Measurements from ENCODE around the gene RNF220.

- TF ChIP-seq POLR2A (IDR thresholded peaks at IDR 0.05) (peak in 1 of 2 donors; percentile 63), CTCF (IDR thresholded peaks at IDR 0.05) (no peak), POLR2AphosphoS5 (IDR thresholded peaks at IDR 0.05; ENCODE audit: insufficient read depth in 1 of 2, low read depth in 1 of 2) (peak; percentile 14 to 77)
Observed at GRCh38 chr1:44631647-44632539, 226.8 kb downstream of the RNF220 start.
